Osteocyte (in vitro differentiated cells): ENCODE measurements around the gene RASGEF1C. TPM values are rescaled to one million over a fixed set of nuclear protein-coding genes. Genes with fewer than 3 reads are reported as not detected.

Experiments used
- DNase-seq: peaks from one replicate; pipeline ENCODE4 v3.0.0; 2021; ENCODE audit warnings: mixed read lengths; ENCODE audit not compliant: unreplicated experiment; ENCODE audit errors: extremely low spot score
- H3K27ac Mint-ChIP-seq: one replicate; pipeline ENCODE4 v1.8.0; 2021; ENCODE audit warnings: mild to moderate bottlenecking, mixed read lengths; ENCODE audit not compliant: unreplicated experiment
- H3K27me3 Mint-ChIP-seq: one replicate; pipeline ENCODE4 v1.8.0; 2021; ENCODE audit warnings: mixed read lengths; ENCODE audit not compliant: unreplicated experiment
- H3K36me3 Mint-ChIP-seq: one replicate; pipeline ENCODE4 v1.8.0; 2021; ENCODE audit warnings: mixed read lengths; ENCODE audit not compliant: unreplicated experiment
- H3K4me1 Mint-ChIP-seq: one replicate; pipeline ENCODE4 v1.8.0; 2021; ENCODE audit warnings: mixed read lengths; ENCODE audit not compliant: unreplicated experiment
- H3K4me3 Mint-ChIP-seq: one replicate; pipeline ENCODE4 v1.8.0; 2021; ENCODE audit warnings: mild to moderate bottlenecking, moderate library complexity, mixed read lengths; ENCODE audit not compliant: unreplicated experiment
- H3K9me3 Mint-ChIP-seq: one replicate; pipeline ENCODE4 v1.8.0; 2021; ENCODE audit warnings: mixed read lengths; ENCODE audit not compliant: unreplicated experiment
- CTCF ChIP-seq: fragments of 200-600 bp; sonication (generic); IDR thresholded peaks from 2 replicates; pipeline ENCODE4 v1.5.0; 2021; ENCODE audit warnings: antibody characterized with exemption, mild to moderate bottlenecking, moderate library complexity
- total RNA-seq: library from RNA; stranded (reverse); gene quantifications from 2 replicates; pipeline ENCODE4 v1.2.1, GENCODE V29; 2021

Gene RASGEF1C
- total RNA-seq, 1 donor from 2014 or later: not detected

GRCh38 chr5:180208038-180208434, 975 bp downstream of the RASGEF1C start:
- Mint-ChIP-seq H3K9me3 (no peaks in the 10 kb centered on the region), H3K4me3 (peak overlapping the region; percentile 63), H3K27me3 (peaks cover 5% of the 10 kb centered on the region), H3K4me1 (peaks cover 7% of the 10 kb centered on the region), H3K27ac (no peak overlapping the region), H3K36me3 (no peaks in the 10 kb centered on the region)
- no peak for TF ChIP-seq CTCF
- DNase-seq: peak; percentile 70

GRCh38 chr5:180207593-180207992, 1.4 kb downstream of the RASGEF1C start:
- Mint-ChIP-seq H3K36me3 (no peaks in the 10 kb centered on the region), H3K27me3 (peaks cover 5% of the 10 kb centered on the region), H3K27ac (no peak overlapping the region), H3K4me1 (peaks cover 7% of the 10 kb centered on the region), H3K9me3 (no peaks in the 10 kb centered on the region), H3K4me3 (no peak overlapping the region)
- TF ChIP-seq CTCF: no peak
- peak; percentile 80 for DNase-seq

- H3K27me3 Mint-ChIP-seq: peaks cover 5% of the 10 kb centered on the region
- H3K4me3 Mint-ChIP-seq: no peak overlapping the region
- peaks cover 7% of the 10 kb centered on the region for H3K4me1 Mint-ChIP-seq
- H3K36me3 Mint-ChIP-seq: no peaks in the 10 kb centered on the region
- no peaks in the 10 kb centered on the region for H3K9me3 Mint-ChIP-seq
- H3K27ac Mint-ChIP-seq: no peak overlapping the region
- no peak for TF ChIP-seq CTCF
- no peak for DNase-seq
These were observed 2.0 kb downstream of the RASGEF1C start for GRCh38 chr5:180206993-180207392.

- no peak overlapping the region for H3K27ac Mint-ChIP-seq
- no peaks in the 10 kb centered on the region for H3K9me3 Mint-ChIP-seq
- peaks cover 10% of the 10 kb centered on the region for H3K27me3 Mint-ChIP-seq
- H3K4me3 Mint-ChIP-seq: no peak overlapping the region
- no peak for TF ChIP-seq CTCF
- no peak for DNase-seq
- H3K36me3 Mint-ChIP-seq: no peaks in the 10 kb centered on the region
- peaks cover 7% of the 10 kb centered on the region for H3K4me1 Mint-ChIP-seq
These were observed 3.1 kb downstream of the RASGEF1C start for GRCh38 chr5:180205916-180206315.

GRCh38 chr5:180204276-180204819, 4.7 kb downstream of the RASGEF1C start:
- Mint-ChIP-seq H3K4me1 (peaks cover 7% of the 10 kb centered on the region), H3K27ac (no peak overlapping the region), H3K9me3 (no peaks in the 10 kb centered on the region), H3K27me3 (peaks cover 10% of the 10 kb centered on the region), H3K36me3 (no peaks in the 10 kb centered on the region), H3K4me3 (no peak overlapping the region)
- DNase-seq: no peak
- no peak for TF ChIP-seq CTCF
